NT2/D1 (cell line): ENCODE data around the gene NES.

Experiments
- SUZ12 ChIP-seq: IDR thresholded peaks from 2 replicates; pipeline ENCODE4 v1.6.1; 2011; ENCODE audit not compliant: insufficient read length, insufficient read depth; ENCODE audit errors: extremely low read depth
- ZNF274 ChIP-seq: IDR thresholded peaks from 2 replicates; pipeline ENCODE4 v1.6.1; 2011; ENCODE audit warnings: mild to moderate bottlenecking, low read depth, low read length

DNA sequence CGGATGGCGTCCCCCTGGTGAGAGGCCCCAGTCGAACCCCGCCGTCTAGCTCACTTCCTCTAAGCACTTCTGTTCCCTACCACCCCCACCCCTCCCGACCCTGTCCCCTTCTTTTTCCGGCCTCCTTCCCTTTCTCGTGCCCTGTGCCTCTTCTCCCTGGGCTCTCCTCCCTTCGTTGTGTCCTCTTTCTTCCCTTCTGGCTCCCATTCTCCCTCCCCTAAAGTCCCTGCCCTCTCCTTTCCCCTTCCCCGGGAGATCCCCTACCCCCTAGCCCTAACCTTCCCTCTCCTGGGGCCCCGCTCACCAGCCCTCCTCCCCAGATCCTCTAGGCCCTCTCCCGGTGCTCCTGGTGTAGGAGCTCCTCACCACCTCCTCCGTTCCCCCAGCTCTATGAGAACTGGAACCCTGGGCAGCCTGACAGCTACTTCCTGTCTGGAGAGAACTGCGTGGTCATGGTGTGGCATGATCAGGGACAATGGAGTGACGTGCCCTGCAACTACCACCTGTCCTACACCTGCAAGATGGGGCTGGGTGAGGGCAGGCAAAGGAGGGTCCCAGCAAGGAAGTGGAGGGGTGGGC is 19.4 kb downstream of the NES start:
- TF ChIP-seq SUZ12 (no peak), ZNF274 (no peak)
